HepG2 (cell line): ENCODE measurements around the gene CDC42BPG. TPM values are rescaled to one million over a fixed set of nuclear protein-coding genes. Genes with fewer than 3 reads are reported as not detected.

Experiments used
- GABPA ChIP-seq, 2 experiments: IDR thresholded peaks; 2 replicates each; pipeline ENCODE4 v1.6.1; 2011 to 2016; ENCODE audit warnings: low read depth in 2 of 2, low read length in 1 of 2, missing biosample characterization in 1 of 2, missing genetic modification characterization in 1 of 2
- HNRNPK ChIP-seq: fragments of 200-400 bp; formaldehyde crosslinking; IDR thresholded peaks from 2 replicates; pipeline ENCODE4 v1.6.1; 2018; ENCODE audit warnings: low read length, low read depth, moderate library complexity, mild to moderate bottlenecking; ENCODE audit not compliant: poor library complexity, severe bottlenecking
- HOXA3 ChIP-seq: sonication (generic); formaldehyde crosslinking; IDR thresholded peaks from 2 replicates; pipeline ENCODE4 v1.5.0; 2020; ENCODE audit warnings: missing genetic modification reagents
- LCORL ChIP-seq, 2 experiments: fragments of 450-650 bp in 1 of 2; sonication (generic) in 1 of 2; formaldehyde crosslinking in 1 of 2; IDR thresholded peaks; 2 replicates each; pipeline versions ENCODE4 v1.5.0 to v1.6.1; 2017 to 2020; ENCODE audit warnings: antibody characterized with exemption in 1 of 2, missing genetic modification reagents in 1 of 2
- MIXL1 ChIP-seq: IDR thresholded peaks from 2 replicates; pipeline ENCODE4 v1.6.1; 2016
- PCBP1 ChIP-seq: fragments of 200-400 bp; formaldehyde crosslinking; IDR thresholded peaks from 2 replicates; pipeline ENCODE4 v1.6.1; 2017; ENCODE audit warnings: mild to moderate bottlenecking, low read depth, low read length, borderline replicate concordance
- PITX1 ChIP-seq: sonication (generic); formaldehyde crosslinking; IDR thresholded peaks from 2 replicates; pipeline ENCODE4 v1.5.1; 2020; ENCODE audit warnings: mild to moderate bottlenecking, missing genetic modification reagents
- REPIN1 ChIP-seq: sonication (generic); formaldehyde crosslinking; IDR thresholded peaks from 2 replicates; pipeline ENCODE4 v1.8.0; 2022; ENCODE audit warnings: missing genetic modification reagents, low read depth, mild to moderate bottlenecking, borderline replicate concordance
- RXRA ChIP-seq: sonication (generic); formaldehyde crosslinking; IDR thresholded peaks from 2 replicates; pipeline ENCODE4 v1.5.1; 2020; ENCODE audit warnings: missing genetic modification reagents
- THAP11 ChIP-seq: IDR thresholded peaks from 2 replicates; pipeline ENCODE4 v1.6.1; 2016; ENCODE audit warnings: missing biosample characterization, missing genetic modification reagents
- ZFX ChIP-seq: sonication (generic); formaldehyde crosslinking; IDR thresholded peaks from 2 replicates; pipeline ENCODE4 v1.4.0; 2020; ENCODE audit warnings: mild to moderate bottlenecking, low read depth, missing genetic modification reagents, moderate library complexity
- ZNF530 ChIP-seq: sonication (generic); formaldehyde crosslinking; IDR thresholded peaks from 2 replicates; pipeline ENCODE4 v1.5.0; 2020; ENCODE audit warnings: low read depth, mild to moderate bottlenecking, missing genetic modification reagents
- ZNF616 ChIP-seq: sonication (generic); formaldehyde crosslinking; IDR thresholded peaks from 2 replicates; pipeline ENCODE4 v1.5.0; 2020; ENCODE audit warnings: low read depth, mild to moderate bottlenecking, missing genetic modification reagents
- polyA plus RNA-seq, 8 experiments: library from polyadenylated mRNA; depleted of rRNA in 3 of 8; stranded (reverse) in 7 of 8; unstranded in 1 of 8; fragments of >200 nt; fragmentation: Illumina TruSeq in 4 of 8; extraction: Trizol in 4 of 8; gene quantifications; 2 replicates each; pipeline versions ENCODE4 v1.2.1 to v1.2.3, GENCODE V29; 2011 to 2016; ENCODE audit warnings: low read depth in 4 of 8, missing spikeins in 1 of 8, mixed read lengths in 1 of 8; ENCODE audit not compliant: insufficient read depth in 1 of 8
- total RNA-seq, 5 experiments: library from RNA; depleted of rRNA; stranded (reverse); fragments of >200 nt; fragmentation: Illumina TruSeq; extraction: Trizol; gene quantifications; 2 replicates each; pipeline ENCODE4 v1.2.3, GENCODE V29; 2016; ENCODE audit warnings: low read depth in 1 of 5
- TF ChIP-seq, protein P1 (sequence below): sonication (generic); formaldehyde crosslinking; IDR thresholded peaks from 2 replicates; pipeline ENCODE4; 2020; ENCODE audit warnings: missing genetic modification reagents, mild to moderate bottlenecking, borderline replicate concordance
- TF ChIP-seq, protein P2 (sequence below): sonication (generic); formaldehyde crosslinking; IDR thresholded peaks from 2 replicates; pipeline ENCODE4 v1.4.0; 2020; ENCODE audit warnings: missing genetic modification reagents
- TF ChIP-seq, protein P3 (sequence below), 2 experiments: sonication (generic) in 1 of 2; formaldehyde crosslinking in 1 of 2; IDR thresholded peaks; 2 replicates each; pipeline versions ENCODE4 v1.4.0 to v1.6.1; 2018 to 2020; ENCODE audit warnings: missing genetic modification reagents in 2 of 2, borderline replicate concordance in 1 of 2, low read depth in 1 of 2, mild to moderate bottlenecking in 1 of 2, missing biosample characterization in 1 of 2
- TF ChIP-seq, protein P4 (sequence below): sonication (generic); formaldehyde crosslinking; IDR thresholded peaks from 2 replicates; pipeline ENCODE4 v1.4.0; 2020; ENCODE audit warnings: mild to moderate bottlenecking, missing genetic modification reagents, borderline replicate concordance

CDC42BPG gene
- total and polyA plus RNA-seq, 2 of the 13 experiments (the other 11 are each of a cell fraction or from before 2014, with no cell fraction given) = 0.55 to 1.4 TPM

DNA sequence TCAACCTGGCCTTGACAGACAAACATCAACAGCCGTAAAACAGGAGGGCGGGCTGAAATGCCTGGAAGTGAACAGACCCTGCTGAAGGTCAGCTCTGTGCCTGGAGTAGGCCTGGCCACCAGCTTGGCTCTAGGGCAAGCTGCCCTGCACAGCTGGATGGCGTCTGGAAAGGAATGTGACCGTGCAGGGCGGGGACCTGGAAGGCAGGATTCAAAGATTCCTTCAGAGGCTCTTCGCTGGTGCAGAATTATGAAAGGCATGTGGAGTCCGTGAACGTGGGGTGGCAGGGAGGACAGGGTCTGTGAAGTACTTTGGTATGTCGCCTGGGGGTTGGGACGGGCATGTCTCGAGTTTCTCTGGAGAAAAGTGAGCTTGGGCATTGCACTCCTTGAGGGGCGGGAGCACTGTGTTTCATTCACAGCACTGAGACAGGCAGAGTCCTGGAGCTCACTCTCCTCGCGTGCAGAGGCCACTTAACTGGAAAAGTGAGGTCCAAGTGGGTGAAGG is 32.4 kb upstream of the CDC42BPG start (continued):
- TF ChIP-seq HNRNPK = no peak
- TF ChIP-seq, protein P1, sequence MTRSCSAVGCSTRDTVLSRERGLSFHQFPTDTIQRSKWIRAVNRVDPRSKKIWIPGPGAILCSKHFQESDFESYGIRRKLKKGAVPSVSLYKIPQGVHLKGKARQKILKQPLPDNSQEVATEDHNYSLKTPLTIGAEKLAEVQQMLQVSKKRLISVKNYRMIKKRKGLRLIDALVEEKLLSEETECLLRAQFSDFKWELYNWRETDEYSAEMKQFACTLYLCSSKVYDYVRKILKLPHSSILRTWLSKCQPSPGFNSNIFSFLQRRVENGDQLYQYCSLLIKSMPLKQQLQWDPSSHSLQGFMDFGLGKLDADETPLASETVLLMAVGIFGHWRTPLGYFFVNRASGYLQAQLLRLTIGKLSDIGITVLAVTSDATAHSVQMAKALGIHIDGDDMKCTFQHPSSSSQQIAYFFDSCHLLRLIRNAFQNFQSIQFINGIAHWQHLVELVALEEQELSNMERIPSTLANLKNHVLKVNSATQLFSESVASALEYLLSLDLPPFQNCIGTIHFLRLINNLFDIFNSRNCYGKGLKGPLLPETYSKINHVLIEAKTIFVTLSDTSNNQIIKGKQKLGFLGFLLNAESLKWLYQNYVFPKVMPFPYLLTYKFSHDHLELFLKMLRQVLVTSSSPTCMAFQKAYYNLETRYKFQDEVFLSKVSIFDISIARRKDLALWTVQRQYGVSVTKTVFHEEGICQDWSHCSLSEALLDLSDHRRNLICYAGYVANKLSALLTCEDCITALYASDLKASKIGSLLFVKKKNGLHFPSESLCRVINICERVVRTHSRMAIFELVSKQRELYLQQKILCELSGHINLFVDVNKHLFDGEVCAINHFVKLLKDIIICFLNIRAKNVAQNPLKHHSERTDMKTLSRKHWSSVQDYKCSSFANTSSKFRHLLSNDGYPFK (CRISPR knock-in tag) = no peak
- TF ChIP-seq, protein P2, sequence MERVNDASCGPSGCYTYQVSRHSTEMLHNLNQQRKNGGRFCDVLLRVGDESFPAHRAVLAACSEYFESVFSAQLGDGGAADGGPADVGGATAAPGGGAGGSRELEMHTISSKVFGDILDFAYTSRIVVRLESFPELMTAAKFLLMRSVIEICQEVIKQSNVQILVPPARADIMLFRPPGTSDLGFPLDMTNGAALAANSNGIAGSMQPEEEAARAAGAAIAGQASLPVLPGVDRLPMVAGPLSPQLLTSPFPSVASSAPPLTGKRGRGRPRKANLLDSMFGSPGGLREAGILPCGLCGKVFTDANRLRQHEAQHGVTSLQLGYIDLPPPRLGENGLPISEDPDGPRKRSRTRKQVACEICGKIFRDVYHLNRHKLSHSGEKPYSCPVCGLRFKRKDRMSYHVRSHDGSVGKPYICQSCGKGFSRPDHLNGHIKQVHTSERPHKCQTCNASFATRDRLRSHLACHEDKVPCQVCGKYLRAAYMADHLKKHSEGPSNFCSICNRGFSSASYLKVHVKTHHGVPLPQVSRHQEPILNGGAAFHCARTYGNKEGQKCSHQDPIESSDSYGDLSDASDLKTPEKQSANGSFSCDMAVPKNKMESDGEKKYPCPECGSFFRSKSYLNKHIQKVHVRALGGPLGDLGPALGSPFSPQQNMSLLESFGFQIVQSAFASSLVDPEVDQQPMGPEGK (CRISPR knock-in tag) = no peak
- TF ChIP-seq, protein P3, sequence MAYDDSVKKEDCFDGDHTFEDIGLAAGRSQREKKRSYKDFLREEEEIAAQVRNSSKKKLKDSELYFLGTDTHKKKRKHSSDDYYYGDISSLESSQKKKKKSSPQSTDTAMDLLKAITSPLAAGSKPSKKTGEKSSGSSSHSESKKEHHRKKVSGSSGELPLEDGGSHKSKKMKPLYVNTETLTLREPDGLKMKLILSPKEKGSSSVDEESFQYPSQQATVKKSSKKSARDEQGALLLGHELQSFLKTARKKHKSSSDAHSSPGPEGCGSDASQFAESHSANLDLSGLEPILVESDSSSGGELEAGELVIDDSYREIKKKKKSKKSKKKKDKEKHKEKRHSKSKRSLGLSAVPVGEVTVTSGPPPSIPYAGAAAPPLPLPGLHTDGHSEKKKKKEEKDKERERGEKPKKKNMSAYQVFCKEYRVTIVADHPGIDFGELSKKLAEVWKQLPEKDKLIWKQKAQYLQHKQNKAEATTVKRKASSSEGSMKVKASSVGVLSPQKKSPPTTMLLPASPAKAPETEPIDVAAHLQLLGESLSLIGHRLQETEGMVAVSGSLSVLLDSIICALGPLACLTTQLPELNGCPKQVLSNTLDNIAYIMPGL (CRISPR knock-in tag; IDR thresholded peaks at IDR 0.05; ENCODE audit: borderline replicate concordance in 1 of 2, low read depth in 1 of 2) = 0 out of 4 replicates have a peak, but pooled peaks of 1 of the 2 experiments have one; percentile 37
- TF ChIP-seq PCBP1 = no peak
- no peak for TF ChIP-seq PITX1 (CRISPR knock-in tag)
- 0 out of 2 replicates have a peak, but pooled peaks have one; percentile 21 for TF ChIP-seq HOXA3 (CRISPR knock-in tag)
- TF ChIP-seq, protein P4, sequence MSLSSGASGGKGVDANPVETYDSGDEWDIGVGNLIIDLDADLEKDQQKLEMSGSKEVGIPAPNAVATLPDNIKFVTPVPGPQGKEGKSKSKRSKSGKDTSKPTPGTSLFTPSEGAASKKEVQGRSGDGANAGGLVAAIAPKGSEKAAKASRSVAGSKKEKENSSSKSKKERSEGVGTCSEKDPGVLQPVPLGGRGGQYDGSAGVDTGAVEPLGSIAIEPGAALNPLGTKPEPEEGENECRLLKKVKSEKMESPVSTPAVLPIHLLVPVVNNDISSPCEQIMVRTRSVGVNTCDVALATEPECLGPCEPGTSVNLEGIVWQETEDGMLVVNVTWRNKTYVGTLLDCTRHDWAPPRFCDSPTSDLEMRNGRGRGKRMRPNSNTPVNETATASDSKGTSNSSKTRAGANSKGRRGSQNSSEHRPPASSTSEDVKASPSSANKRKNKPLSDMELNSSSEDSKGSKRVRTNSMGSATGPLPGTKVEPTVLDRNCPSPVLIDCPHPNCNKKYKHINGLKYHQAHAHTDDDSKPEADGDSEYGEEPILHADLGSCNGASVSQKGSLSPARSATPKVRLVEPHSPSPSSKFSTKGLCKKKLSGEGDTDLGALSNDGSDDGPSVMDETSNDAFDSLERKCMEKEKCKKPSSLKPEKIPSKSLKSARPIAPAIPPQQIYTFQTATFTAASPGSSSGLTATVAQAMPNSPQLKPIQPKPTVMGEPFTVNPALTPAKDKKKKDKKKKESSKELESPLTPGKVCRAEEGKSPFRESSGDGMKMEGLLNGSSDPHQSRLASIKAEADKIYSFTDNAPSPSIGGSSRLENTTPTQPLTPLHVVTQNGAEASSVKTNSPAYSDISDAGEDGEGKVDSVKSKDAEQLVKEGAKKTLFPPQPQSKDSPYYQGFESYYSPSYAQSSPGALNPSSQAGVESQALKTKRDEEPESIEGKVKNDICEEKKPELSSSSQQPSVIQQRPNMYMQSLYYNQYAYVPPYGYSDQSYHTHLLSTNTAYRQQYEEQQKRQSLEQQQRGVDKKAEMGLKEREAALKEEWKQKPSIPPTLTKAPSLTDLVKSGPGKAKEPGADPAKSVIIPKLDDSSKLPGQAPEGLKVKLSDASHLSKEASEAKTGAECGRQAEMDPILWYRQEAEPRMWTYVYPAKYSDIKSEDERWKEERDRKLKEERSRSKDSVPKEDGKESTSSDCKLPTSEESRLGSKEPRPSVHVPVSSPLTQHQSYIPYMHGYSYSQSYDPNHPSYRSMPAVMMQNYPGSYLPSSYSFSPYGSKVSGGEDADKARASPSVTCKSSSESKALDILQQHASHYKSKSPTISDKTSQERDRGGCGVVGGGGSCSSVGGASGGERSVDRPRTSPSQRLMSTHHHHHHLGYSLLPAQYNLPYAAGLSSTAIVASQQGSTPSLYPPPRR (CRISPR knock-in tag) = no peak
- peak; percentile 71 for TF ChIP-seq ZFX
- TF ChIP-seq ZNF616 (CRISPR knock-in tag) = no peak
- TF ChIP-seq MIXL1 = no peak
- 0 out of 2 replicates have a peak, but pooled peaks have one; percentile 35 for TF ChIP-seq RXRA (CRISPR knock-in tag)
- no peak for TF ChIP-seq REPIN1
- no peak for TF ChIP-seq GABPA (IDR thresholded peaks at IDR 0.05; ENCODE audit: low read depth, low read length)
- no peak for TF ChIP-seq GABPA (CRISPR knock-in tag; IDR thresholded peaks at IDR 0.05; ENCODE audit: low read depth)
- no peak for TF ChIP-seq LCORL (IDR thresholded peaks at IDR 0.05)
- no peak for TF ChIP-seq LCORL (CRISPR knock-in tag; IDR thresholded peaks at IDR 0.05)
- TF ChIP-seq THAP11 (CRISPR knock-in tag) = no peak
- no peak for TF ChIP-seq ZNF530 (CRISPR knock-in tag)
